GM12865 (cell line): Measurements from ENCODE around the gene SMIM30.

ENCODE experiments used
- DNase-seq: peaks from one replicate; pipeline ENCODE4 v3.0.0; 2010; ENCODE audit warnings: low read depth
- H3K4me3 ChIP-seq: 2 replicates; pipeline ENCODE4 v1.5.1; 2011; ENCODE audit warnings: mild to moderate bottlenecking, low read depth, low read length, control low read depth
- TF ChIP-seq, protein P1 (sequence below): IDR thresholded peaks from 2 replicates; pipeline ENCODE4 v1.5.1; 2011; ENCODE audit warnings: low read length, control low read depth, low read depth, inconsistent platforms; ENCODE audit not compliant: insufficient read depth; ENCODE audit errors: missing control alignments

The SMIM30 gene

DNA sequence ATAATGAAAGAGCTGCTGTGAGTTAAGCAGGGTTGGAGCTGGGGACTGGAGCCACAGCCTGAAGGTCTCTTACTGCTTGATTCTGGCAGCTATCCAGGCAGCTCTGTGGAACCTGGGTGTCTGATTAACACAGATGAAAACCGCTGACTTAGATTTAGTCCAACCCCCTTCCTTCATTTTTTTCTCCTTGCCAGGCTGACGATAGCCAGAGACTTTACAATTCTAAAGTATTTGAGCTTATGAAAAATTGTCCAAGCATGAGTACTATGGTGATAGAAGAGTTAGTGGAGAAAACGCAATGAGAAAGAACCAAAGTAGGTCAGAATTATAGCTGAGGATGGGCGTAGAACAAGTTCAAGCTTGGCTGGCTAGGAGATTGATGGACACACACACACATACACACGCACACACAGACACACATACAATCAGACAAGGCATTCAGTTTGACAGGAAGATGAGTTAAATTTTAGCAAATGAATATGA, 18.2 kb downstream of the SMIM30 start:
- DNase-seq, result no peak

DNA sequence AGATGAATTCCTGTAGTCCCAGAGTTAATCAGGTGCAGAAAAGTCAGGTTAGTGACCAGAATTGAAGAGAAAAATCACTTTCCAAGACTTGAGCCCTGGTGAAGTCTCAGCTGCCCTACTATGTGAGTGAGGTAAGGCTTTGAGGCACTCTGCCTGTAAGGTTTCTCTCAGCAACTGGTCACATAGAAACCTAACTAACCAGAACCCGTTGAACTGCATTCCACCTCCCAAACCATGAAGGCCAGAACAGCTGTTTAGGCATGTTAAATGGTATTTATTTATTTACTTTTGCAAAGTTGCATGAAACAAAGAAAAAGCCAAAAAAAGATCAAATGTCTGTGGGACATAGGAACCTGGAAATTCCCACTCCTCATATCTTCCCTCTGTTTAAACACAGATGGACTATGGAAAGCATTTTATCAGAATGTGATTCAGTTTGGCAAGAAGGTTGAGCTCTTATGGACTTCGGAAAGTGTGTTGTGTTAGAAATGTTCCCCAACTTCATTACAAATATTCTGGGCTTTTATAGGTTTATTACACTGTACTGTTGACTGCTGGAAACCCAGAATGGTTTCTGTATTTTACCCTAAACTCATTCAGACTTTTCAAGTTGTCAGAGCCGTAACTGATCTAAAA, 19.0 kb downstream of the SMIM30 start:
- DNase-seq, result no peak

More for the DNA sequence above, 18.2 kb downstream of the SMIM30 start:
- TF ChIP-seq, protein P1, sequence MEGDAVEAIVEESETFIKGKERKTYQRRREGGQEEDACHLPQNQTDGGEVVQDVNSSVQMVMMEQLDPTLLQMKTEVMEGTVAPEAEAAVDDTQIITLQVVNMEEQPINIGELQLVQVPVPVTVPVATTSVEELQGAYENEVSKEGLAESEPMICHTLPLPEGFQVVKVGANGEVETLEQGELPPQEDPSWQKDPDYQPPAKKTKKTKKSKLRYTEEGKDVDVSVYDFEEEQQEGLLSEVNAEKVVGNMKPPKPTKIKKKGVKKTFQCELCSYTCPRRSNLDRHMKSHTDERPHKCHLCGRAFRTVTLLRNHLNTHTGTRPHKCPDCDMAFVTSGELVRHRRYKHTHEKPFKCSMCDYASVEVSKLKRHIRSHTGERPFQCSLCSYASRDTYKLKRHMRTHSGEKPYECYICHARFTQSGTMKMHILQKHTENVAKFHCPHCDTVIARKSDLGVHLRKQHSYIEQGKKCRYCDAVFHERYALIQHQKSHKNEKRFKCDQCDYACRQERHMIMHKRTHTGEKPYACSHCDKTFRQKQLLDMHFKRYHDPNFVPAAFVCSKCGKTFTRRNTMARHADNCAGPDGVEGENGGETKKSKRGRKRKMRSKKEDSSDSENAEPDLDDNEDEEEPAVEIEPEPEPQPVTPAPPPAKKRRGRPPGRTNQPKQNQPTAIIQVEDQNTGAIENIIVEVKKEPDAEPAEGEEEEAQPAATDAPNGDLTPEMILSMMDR, result no peak
- H3K4me3 ChIP-seq, result no peak overlapping the region

DNA sequence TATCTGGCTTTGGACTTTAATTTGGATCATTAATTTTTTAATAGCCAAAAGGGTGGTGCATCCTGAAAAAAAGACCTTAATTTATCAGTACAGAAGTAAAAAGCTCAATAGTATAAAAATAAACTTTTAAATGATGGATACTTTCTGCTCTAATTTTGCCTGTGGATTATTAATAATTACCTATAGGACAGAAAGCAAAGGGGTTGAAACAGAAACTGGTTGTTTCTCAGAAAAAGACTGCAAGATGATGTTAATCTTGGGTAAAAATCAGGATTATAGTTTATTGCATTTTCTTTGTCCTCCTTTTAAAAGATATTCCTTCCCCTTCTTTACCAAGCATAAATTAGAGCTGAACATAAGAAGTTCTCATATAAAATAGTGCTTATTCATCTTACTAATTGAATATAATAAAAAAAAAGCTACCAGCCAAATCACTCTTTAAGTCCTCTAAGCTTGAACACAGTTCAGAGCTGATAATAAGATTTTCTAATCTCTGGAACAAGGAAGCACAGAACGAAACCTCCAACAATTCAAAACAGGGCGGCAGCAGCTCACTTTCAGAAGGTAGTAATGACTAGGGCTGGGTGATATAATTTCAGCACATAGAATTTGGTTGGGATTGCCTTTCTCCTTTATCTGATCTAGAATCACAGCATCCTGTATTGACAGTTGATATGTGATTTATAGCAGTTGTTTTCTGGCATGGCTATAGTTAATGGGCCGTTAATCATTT, 23.7 kb downstream of the SMIM30 start:
- TF ChIP-seq, protein P1, result no peak
- H3K4me3 ChIP-seq, result no peak overlapping the region
- no peak for DNase-seq

More for the DNA sequence above, 19.0 kb downstream of the SMIM30 start:
- H3K4me3 ChIP-seq, result no peak overlapping the region
- TF ChIP-seq, protein P1, result no peak

DNA sequence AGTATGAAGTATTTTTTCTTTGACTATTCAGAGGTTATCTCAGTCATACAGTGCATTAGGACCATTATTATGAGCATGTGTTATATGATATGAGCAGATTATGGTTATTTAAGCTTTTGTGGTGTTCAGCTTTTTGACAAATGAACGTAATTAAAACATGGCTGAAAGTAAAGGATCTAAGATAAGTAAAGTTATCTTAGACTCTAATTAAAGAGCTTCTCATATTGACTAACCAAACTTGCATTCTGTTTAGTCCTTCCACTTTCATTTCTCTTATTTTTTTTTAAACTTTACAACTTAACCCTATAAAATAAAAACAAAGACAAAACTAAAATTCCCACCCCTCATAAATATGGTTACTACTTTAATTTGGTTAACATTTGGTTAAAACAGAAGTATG, 24.8 kb downstream of the SMIM30 start:
- TF ChIP-seq, protein P1, result no peak
- H3K4me3 ChIP-seq, result no peak overlapping the region
- DNase-seq, result no peak

DNA sequence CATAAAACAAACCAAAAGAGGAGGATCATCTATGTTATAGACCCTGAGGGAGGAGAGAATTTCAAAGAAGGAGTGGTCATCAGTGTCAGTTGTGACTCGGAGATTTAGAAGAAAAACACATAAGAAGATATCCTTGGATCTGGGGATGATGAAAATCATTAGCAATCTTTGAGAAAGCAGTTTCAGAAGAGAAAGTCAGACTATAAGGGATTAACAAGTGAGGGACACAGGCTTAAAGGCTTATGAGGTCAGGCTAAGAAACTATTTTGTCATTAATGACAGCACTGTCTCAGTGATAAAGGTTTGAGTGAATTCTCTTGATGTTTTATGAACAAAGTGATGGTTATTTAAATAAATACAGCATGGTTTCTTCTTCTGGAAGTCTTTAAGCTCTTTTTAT, 25.6 kb downstream of the SMIM30 start:
- no peak for DNase-seq

DNA sequence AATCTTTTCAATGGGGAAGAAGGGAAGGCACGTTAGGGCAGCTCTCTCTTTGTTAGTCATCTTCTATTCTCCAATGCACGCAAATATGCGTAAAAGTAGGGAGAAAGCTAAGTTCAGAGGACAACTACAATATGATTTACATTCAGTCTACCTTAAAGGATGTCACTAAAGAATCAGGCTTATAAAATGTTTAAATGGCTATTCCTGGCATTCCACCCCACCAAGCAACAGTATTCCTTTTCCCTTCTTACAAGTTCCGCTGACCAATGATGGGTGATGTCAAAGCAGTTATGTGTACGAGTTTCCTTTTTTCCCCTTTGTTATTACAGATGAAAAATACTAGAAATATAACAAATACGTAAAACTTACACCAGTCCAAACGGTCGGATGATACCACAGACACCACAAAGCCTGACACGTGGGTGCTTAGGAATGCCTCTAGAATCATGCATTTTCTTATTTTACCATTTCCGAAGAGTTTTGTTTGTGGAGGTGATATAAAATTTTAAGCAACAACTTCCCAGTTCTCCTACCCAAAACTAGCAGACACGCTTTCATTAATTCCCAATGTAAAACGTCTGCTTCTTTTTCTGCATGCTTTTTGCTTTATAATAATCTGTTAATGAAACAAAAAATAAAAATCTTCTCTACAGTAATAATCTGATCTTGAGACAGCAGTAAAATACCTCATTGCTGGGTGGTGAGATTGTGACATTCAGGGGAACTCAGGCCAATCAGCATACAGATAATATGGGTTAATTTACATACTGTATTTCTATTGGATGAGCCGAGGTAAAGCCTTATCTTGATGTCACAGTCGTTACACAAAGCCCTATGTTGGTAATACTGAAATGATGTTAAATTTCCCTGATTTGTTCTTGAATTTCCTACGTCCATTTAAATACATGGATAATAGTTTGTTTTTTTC, 31.0 kb downstream of the SMIM30 start:
- no peak for DNase-seq
- H3K4me3 ChIP-seq, result no peak overlapping the region
- TF ChIP-seq, protein P1, result no peak

More for the DNA sequence above, 25.6 kb downstream of the SMIM30 start:
- no peak overlapping the region for H3K4me3 ChIP-seq
- TF ChIP-seq, protein P1, result no peak
